NCI-H748 (cell line): ENCODE data around the gene ADAT2.
"Not testable (repeated sequence)": the region's sequence is repeated elsewhere in the genome, so short reads cannot be mapped to it uniquely, and the experiment has no call there.

ENCODE experiments used
- DNase-seq: peaks from one replicate; lab custom pipeline; 2025; ENCODE audit not compliant: unreplicated experiment; lab: John Stamatoyannopoulos, UW

ADAT2 gene

GRCh38 chr6:143450453-143451371, at the start of gene ADAT2, which contains the start of gene PEX3:
ADAT2 (minus strand) TSS chr6:143450695; CDS start chr6:143450658, 37 bp downstream.
PEX3 (plus strand) TSS chr6:143450805; CDS start chr6:143451043, 238 bp downstream.
- peak; percentile 94 for DNase-seq

- DNase-seq = no peak
Measured at GRCh38 chr6:143498428-143498827, 47.9 kb upstream of the ADAT2 start.

GRCh38 chr6:143496974-143497373, 46.5 kb upstream of the ADAT2 start:
- DNase-seq = no peak

GRCh38 chr6:143490775-143491174, 40.3 kb upstream of the ADAT2 start:
- no peak for DNase-seq

- no peak for DNase-seq
Measured at GRCh38 chr6:143490244-143490643, 39.7 kb upstream of the ADAT2 start.

- DNase-seq = no peak
Measured at GRCh38 chr6:143486752-143487151, 36.3 kb upstream of the ADAT2 start.

- DNase-seq = no peak
Measured at GRCh38 chr6:143485967-143486366, 35.5 kb upstream of the ADAT2 start.

GRCh38 chr6:143482593-143482992, 32.1 kb upstream of the ADAT2 start:
- no peak for DNase-seq

GRCh38 chr6:143478479-143479062, 28.1 kb upstream of the ADAT2 start:
- DNase-seq = no peak

GRCh38 chr6:143476545-143476944, 26.1 kb upstream of the ADAT2 start:
- no peak for DNase-seq

GRCh38 chr6:143471822-143472221, 21.3 kb upstream of the ADAT2 start:
- no peak for DNase-seq

- DNase-seq = not testable (repeated sequence)
Measured at GRCh38 chr6:143468823-143469222, 18.3 kb upstream of the ADAT2 start.

GRCh38 chr6:143468026-143468425, 17.5 kb upstream of the ADAT2 start:
- DNase-seq = no peak

- no peak for DNase-seq
Measured at GRCh38 chr6:143465546-143465945, 15.1 kb upstream of the ADAT2 start.

GRCh38 chr6:143457563-143458359, 7.3 kb upstream of the ADAT2 start:
- DNase-seq = no peak

- no peak for DNase-seq
Measured at GRCh38 chr6:143451531-143451930, 1.0 kb upstream of the ADAT2 start.

GRCh38 chr6:143449714-143450452, 612 bp downstream of the ADAT2 start:
- DNase-seq = peak; percentile 50

GRCh38 chr6:143449082-143449713, 1.3 kb downstream of the ADAT2 start:
- no peak for DNase-seq

GRCh38 chr6:143447865-143448264, 2.6 kb downstream of the ADAT2 start:
- DNase-seq = not testable (repeated sequence)

- DNase-seq = no peak
Measured at GRCh38 chr6:143443096-143443495, 7.4 kb downstream of the ADAT2 start.
